CD14-positive monocyte (primary cell): ENCODE measurements around the gene MINDY3. TPM values are rescaled to one million over a fixed set of nuclear protein-coding genes. Genes with fewer than 3 reads are reported as not detected.

ENCODE experiments used
- DNase-seq, 3 donors: peaks; one replicate each; pipeline ENCODE4 v3.0.0-alpha.2; 2011 to 2022
- H2AFZ ChIP-seq: 2 replicates; pipeline ENCODE4 v1.6.0; 2012; ENCODE audit warnings: mild to moderate bottlenecking, low read depth, low read length, inconsistent platforms; ENCODE audit not compliant: insufficient read depth, poor library complexity, severe bottlenecking
- H3K27ac ChIP-seq, 2 donors: 1 replicate in 1 of 2; 2 replicates in 1 of 2; pipeline ENCODE4 v1.5.1; 2012 to 2013; ENCODE audit warnings: low read length in 2 of 2, control low read depth in 1 of 2, inconsistent platforms in 1 of 2, low read depth in 1 of 2, mild to moderate bottlenecking in 1 of 2
- H3K27me3 ChIP-seq, 2 donors: one replicate each; pipeline versions ENCODE4 v1.6.0 to v1.6.1; 2011 to 2013; ENCODE audit warnings: low read length in 2 of 2; ENCODE audit not compliant: control insufficient read depth in 2 of 2, insufficient read depth in 2 of 2
- H3K36me3 ChIP-seq, 2 donors: replicated peaks in 1 of 2; 1 replicate in 1 of 2; 2 replicates in 1 of 2; pipeline versions ENCODE4 v1.5.1 to v1.6.1; 2012 to 2013; ENCODE audit warnings: low read length in 2 of 2, control low read depth in 1 of 2, inconsistent platforms in 1 of 2, mild to moderate bottlenecking in 1 of 2; ENCODE audit not compliant: insufficient read depth in 2 of 2, control insufficient read depth in 1 of 2
- H3K4me1 ChIP-seq, 2 donors: 1 replicate in 1 of 2; 2 replicates in 1 of 2; pipeline versions ENCODE4 v1.5.1 to v1.6.1; 2012 to 2013; ENCODE audit warnings: low read length in 2 of 2, control low read depth in 1 of 2, inconsistent platforms in 1 of 2, mild to moderate bottlenecking in 1 of 2, moderate library complexity in 1 of 2; ENCODE audit not compliant: insufficient read depth in 2 of 2, control insufficient read depth in 1 of 2
- H3K4me2 ChIP-seq: replicated peaks from 2 replicates; pipeline ENCODE3; 2012; ENCODE audit warnings: low read length, moderate library complexity, mild to moderate bottlenecking; ENCODE audit not compliant: poor library complexity, severe bottlenecking; ENCODE audit errors: extremely low read depth
- H3K4me3 ChIP-seq, 3 experiments: fragments of 200-600 bp in 1 of 3; sonication (generic) in 1 of 3; replicated peaks in 1 of 3; 1 replicate in 2 of 3; 2 replicates in 1 of 3; pipeline ENCODE4 v1.5.1; 2011 to 2013; ENCODE audit warnings: low read length in 3 of 3, mild to moderate bottlenecking in 3 of 3, control low read depth in 2 of 3, low read depth in 2 of 3, inconsistent platforms in 1 of 3, moderate library complexity in 1 of 3
- H3K79me2 ChIP-seq: 2 replicates; pipeline ENCODE4 v1.6.0; 2012; ENCODE audit warnings: mild to moderate bottlenecking, control low read depth, inconsistent platforms, low read length, moderate library complexity; ENCODE audit not compliant: insufficient read depth
- H3K9ac ChIP-seq: 2 replicates; pipeline ENCODE4 v1.6.0; 2017; ENCODE audit warnings: low read length, mild to moderate bottlenecking; ENCODE audit not compliant: insufficient read depth, poor library complexity, severe bottlenecking
- H3K9me3 ChIP-seq, 2 donors: replicated peaks in 1 of 2; 1 replicate in 1 of 2; 2 replicates in 1 of 2; pipeline versions ENCODE4 v1.5.1 to v1.6.1; 2012 to 2013; ENCODE audit warnings: low read length in 2 of 2, control low read depth in 1 of 2; ENCODE audit not compliant: control insufficient read depth in 1 of 2, insufficient read depth in 1 of 2
- H4K20me1 ChIP-seq: 2 replicates; pipeline ENCODE4 v1.6.0; 2012; ENCODE audit warnings: mild to moderate bottlenecking, low read length, control low read depth, moderate library complexity; ENCODE audit not compliant: insufficient read depth
- H3K27ac Mint-ChIP-seq, 7 donors: one replicate each; pipeline ENCODE4 v1.8.0; 2020; ENCODE audit warnings: mild to moderate bottlenecking in 7 of 7, mixed read lengths in 7 of 7, moderate library complexity in 6 of 7, inconsistent platforms in 2 of 7
- H3K27me3 Mint-ChIP-seq, 3 donors: one replicate each; pipeline ENCODE4 v1.8.0; 2021 to 2022; ENCODE audit warnings: low read depth in 3 of 3, mild to moderate bottlenecking in 3 of 3, mixed read lengths in 3 of 3, moderate library complexity in 3 of 3, inconsistent platforms in 1 of 3
- H3K36me3 Mint-ChIP-seq, 2 donors: one replicate each; pipeline ENCODE4 v1.8.0; 2020; ENCODE audit warnings: mixed read lengths in 2 of 2, inconsistent platforms in 1 of 2, mild to moderate bottlenecking in 1 of 2
- H3K4me1 Mint-ChIP-seq: one replicate; pipeline ENCODE4 v1.8.0; 2020; ENCODE audit warnings: mild to moderate bottlenecking, mixed read lengths
- H3K4me3 Mint-ChIP-seq, 2 donors: one replicate each; pipeline ENCODE4 v1.8.0; 2020; ENCODE audit warnings: mild to moderate bottlenecking in 2 of 2, mixed read lengths in 2 of 2, moderate library complexity in 1 of 2
- H3K9me3 Mint-ChIP-seq, 7 donors: one replicate each; pipeline ENCODE4 v1.8.0; 2020 to 2022; ENCODE audit warnings: mixed read lengths in 7 of 7, mild to moderate bottlenecking in 6 of 7, moderate library complexity in 6 of 7, inconsistent platforms in 2 of 7
- CTCF ChIP-seq: fragments of 200-600 bp; IDR thresholded peaks from one replicate; pipeline ENCODE4 v1.8.0; 2022; ENCODE audit warnings: antibody characterized with exemption, mild to moderate bottlenecking
- WGBS: methylation state at CpG from one replicate; pipeline ENCODE4 v1.1.5; 2013; ENCODE audit warnings: missing lambda C conversion rate; ENCODE audit not compliant: insufficient coverage; 5-methylcytosine and 5-hydroxymethylcytosine counted together
- intact Hi-C, 2 donors: fragments of 100-400 bp; cut with micrococcal nuclease; formaldehyde crosslinking; loops; one replicate each; pipeline versions ENCODE4 v1.15.0 to v1.15.1; 2023
- polyA plus RNA-seq, 3 donors: library from polyadenylated mRNA; depleted of rRNA in 1 of 3; unstranded in 2 of 3; stranded (reverse) in 1 of 3; fragments of 300-500 nt in 2 of 3; fragments of >200 nt in 1 of 3; fragmentation: Illumina TruSeq in 2 of 3; gene quantifications; 1 replicate in 2 of 3; 2 replicates in 1 of 3; pipeline ENCODE4 v1.2.3, GENCODE V29; 2012 to 2021

Gene MINDY3
- polyA plus RNA-seq, 3 donors: 2.4 to 14.8 (median 4.4) TPM

- H3K4me2 ChIP-seq: peak overlapping the region; percentile 92
- peak overlapping the region; percentile 49 to 88 for H3K27ac ChIP-seq
- peaks cover 2 to 9% (median 6%) of the 10 kb centered on the region in 3 donors for H3K27me3 Mint-ChIP-seq
- peaks cover 27% of the 10 kb centered on the region for H4K20me1 ChIP-seq
- H3K4me3 Mint-ChIP-seq: peak overlapping the region; percentile 98 to 99
- H3K27ac Mint-ChIP-seq: peak overlapping the region; percentile 88 to 98 (median 94)
- peaks cover 0 to 8% (median 2%) of the 10 kb centered on the region in 7 donors for H3K9me3 Mint-ChIP-seq
- H3K4me1 ChIP-seq: peaks cover 14 to 27% of the 10 kb centered on the region in 2 donors
- H3K9ac ChIP-seq: peak overlapping the region; percentile 82
- intact Hi-C loops: no loop called here
- H3K4me1 Mint-ChIP-seq: peaks cover 35% of the 10 kb centered on the region
- WGBS: no CpG with 5 or more reads among the region's 8 CpGs
- DNase-seq: no peak
- H3K27me3 ChIP-seq: peaks cover 6 to 10% of the 10 kb centered on the region in 2 donors
- no peaks in the 10 kb centered on the region for H3K36me3 ChIP-seq
- peaks cover 51% of the 10 kb centered on the region for H3K79me2 ChIP-seq
- no peaks in the 10 kb centered on the region for H3K9me3 ChIP-seq
- peak overlapping the region; percentile 92 for H2AFZ ChIP-seq
- H3K36me3 Mint-ChIP-seq: peaks cover 0 to 3% of the 10 kb centered on the region in 2 donors
- no peak for TF ChIP-seq CTCF
- peak overlapping the region; percentile 66 to 98 (median 78) for H3K4me3 ChIP-seq
These were observed 440 bp upstream of the MINDY3 start for GRCh38 chr10:15860692-15861201.

- DNase-seq: no peak
- TF ChIP-seq CTCF: no peak
- peak overlapping the region; percentile 66 to 98 (median 78) for H3K4me3 ChIP-seq
- peaks cover 0 to 8% (median 2%) of the 10 kb centered on the region in 7 donors for H3K9me3 Mint-ChIP-seq
- peaks cover 35% of the 10 kb centered on the region for H3K4me1 Mint-ChIP-seq
- peak overlapping the region; percentile 49 to 88 for H3K27ac ChIP-seq
- peak overlapping the region in 6 of 7 donors; percentile 88 to 98 (median 94) for H3K27ac Mint-ChIP-seq
- peak overlapping the region; percentile 92 for H2AFZ ChIP-seq
- 19% methylated on average over 8 of the region's 10 CpGs for WGBS
- peaks cover 1 to 8% of the 10 kb centered on the region in 2 donors for H3K36me3 Mint-ChIP-seq
- H3K4me2 ChIP-seq: peak overlapping the region; percentile 92
- H3K36me3 ChIP-seq: peaks cover 0 to 6% of the 10 kb centered on the region in 2 donors
- H3K4me1 ChIP-seq: peaks cover 14 to 27% of the 10 kb centered on the region in 2 donors
- intact Hi-C loops: no loop called here
- peaks cover 2 to 6% (median 5%) of the 10 kb centered on the region in 3 donors for H3K27me3 Mint-ChIP-seq
- H3K9ac ChIP-seq: peak overlapping the region; percentile 82
- peaks cover 0 to 3% of the 10 kb centered on the region in 2 donors for H3K27me3 ChIP-seq
- peaks cover 38% of the 10 kb centered on the region for H4K20me1 ChIP-seq
- peaks cover 64% of the 10 kb centered on the region for H3K79me2 ChIP-seq
- no peaks in the 10 kb centered on the region for H3K9me3 ChIP-seq
- peak overlapping the region; percentile 98 to 99 for H3K4me3 Mint-ChIP-seq
These were observed 800 bp downstream of the MINDY3 start for GRCh38 chr10:15859509-15859905.
